ENCODE results near the gene WASHC1.
"Not testable (repeated sequence)": the region's sequence is repeated elsewhere in the genome, so short reads cannot be mapped to it uniquely, and the experiment has no call there.

WASHC1 gene

DNA sequence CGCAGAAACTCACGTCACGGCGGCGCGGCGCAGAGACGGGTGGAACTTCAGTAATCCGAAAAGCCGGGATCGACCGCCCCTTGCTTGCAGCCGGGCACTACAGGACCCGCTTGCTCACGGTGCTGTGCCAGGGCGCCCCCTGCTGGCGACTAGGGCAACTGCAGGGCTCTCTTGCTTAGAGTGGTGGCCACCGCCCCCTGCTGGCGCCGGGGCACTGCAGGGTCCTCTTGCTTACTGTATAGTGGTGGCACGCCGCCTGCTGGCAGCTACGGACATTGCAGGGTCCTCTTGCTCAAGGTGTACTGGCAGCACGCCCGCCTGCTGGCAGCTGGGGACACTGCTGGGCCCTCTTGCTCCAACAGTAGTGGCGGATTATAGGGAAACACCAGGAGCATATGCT lies 18.1 kb downstream of the WASHC1 start:
- not testable (repeated sequence) for DNase-seq (ENCODE audit: low spot score)

GRCh38 chr9:10653-11053 lies 18.6 kb downstream of the WASHC1 start:
- DNase-seq (ENCODE audit: low spot score): not testable (repeated sequence)

DNA sequence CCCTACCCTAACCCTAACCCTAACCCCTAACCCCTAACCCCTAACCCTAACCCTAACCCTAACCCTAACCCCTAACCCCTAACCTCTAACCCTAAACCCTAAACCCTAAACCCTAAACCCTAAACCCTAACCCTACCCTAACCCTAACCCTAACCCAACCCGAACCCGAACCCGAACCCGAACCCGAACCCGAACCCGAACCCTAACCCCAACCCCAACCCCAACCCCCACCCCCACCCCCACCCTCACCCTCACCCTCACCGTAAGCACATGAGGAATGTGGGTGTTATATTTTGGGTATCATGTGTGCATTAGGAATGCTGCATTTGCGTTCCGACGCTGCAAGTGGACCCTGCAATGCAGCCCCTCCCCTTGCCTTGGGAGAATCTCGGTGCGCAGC lies 19.0 kb downstream of the WASHC1 start:
- not testable (repeated sequence) for DNase-seq (ENCODE audit: low spot score)

Data from hepatic stellate cell (primary cell).